HCT116 (cell line): ENCODE data around the gene NUP50. TPM values are rescaled to one million over a fixed set of nuclear protein-coding genes. Genes with fewer than 3 reads are reported as not detected.

Source experiments
- ATAC-seq: fragments of 200-7000 bp; cut with Tn5 transposase; 2 replicates; pipeline ENCODE4 v1.9.1; 2020; ENCODE audit warnings: mild to moderate bottlenecking, moderate library complexity
- BruUV-seq: library from RNA; stranded (reverse); fragments of 400-500 nt; replicated peaks from 2 replicates; lab custom pipeline; 2021; lab: Mats Ljungman, UMichigan
- CTCF ChIA-PET: fragments of 300-600 bp; sonication (Branson Sonifier 250); formaldehyde crosslinking; loops from one replicate; lab custom pipeline; 2021; ENCODE audit warnings: antibody characterized with exemption; lab: Charles Lee
- POLR2A ChIA-PET: fragments of 300-600, 350-600 bp; sonication (Branson Sonifier 250); formaldehyde crosslinking; loops from one replicate; lab custom pipeline; 2021; ENCODE audit warnings: antibody characterized with exemption; lab: Charles Lee
- RAD21 ChIA-PET, 2 experiments: fragments of 300-600 bp; sonication (Branson Sonifier 250); formaldehyde crosslinking; loops; one replicate each; lab custom pipeline; 2023; ENCODE audit warnings: low total read pairs in 2 of 2; ENCODE audit not compliant: uncharacterized antibody in 2 of 2, unreplicated experiment in 2 of 2, low non-redundant PET in 1 of 2; lab: Charles Lee
- DNase-seq: peaks from one replicate; pipeline ENCODE4 v3.0.0-alpha.2; 2010; ENCODE audit warnings: low read depth, low spot score
- H2AFZ ChIP-seq: fragments of 200-600 bp; shearing (Covaris generic), sonication (generic); 2 replicates; pipeline ENCODE4 v1.6.1; 2017; ENCODE audit warnings: low read depth, mixed run types, mixed read lengths, antibody characterized with exemption, low read length; ENCODE audit not compliant: poor library complexity, severe bottlenecking
- H3K27ac ChIP-seq: 2 replicates; pipeline ENCODE4 v1.5.1; 2012; ENCODE audit warnings: low read depth, low read length
- H3K27me3 ChIP-seq: fragments of 200-600 bp; sonication (generic); 2 replicates; pipeline ENCODE4 v1.6.1; 2016; ENCODE audit warnings: mixed run types, low read length, mixed read lengths; ENCODE audit not compliant: insufficient read depth
- H3K36me3 ChIP-seq, 2 experiments: fragments of 200-500 bp in 1 of 2; fragments of 200-600 bp in 1 of 2; sonication (Bioruptor generic) in 1 of 2; sonication (generic) in 1 of 2; 2 replicates each; pipeline versions ENCODE4 v1.5.1 to v1.6.1; 2014 to 2016; ENCODE audit warnings: low read length in 2 of 2, inconsistent platforms in 1 of 2, mixed read lengths in 1 of 2, mixed run types in 1 of 2; ENCODE audit not compliant: insufficient read depth in 2 of 2, control insufficient read depth in 1 of 2
- H3K4me1 ChIP-seq, 2 experiments: fragments of 200-600 bp in 1 of 2; sonication (generic) in 1 of 2; 2 replicates each; pipeline versions ENCODE4 v1.5.1 to v1.6.1; 2012 to 2017; ENCODE audit warnings: low read length in 2 of 2, inconsistent platforms in 1 of 2, mild to moderate bottlenecking in 1 of 2, mixed read lengths in 1 of 2, mixed run types in 1 of 2, moderate library complexity in 1 of 2; ENCODE audit not compliant: insufficient read depth in 2 of 2, control insufficient read depth in 1 of 2
- H3K4me2 ChIP-seq: fragments of 200-600 bp; sonication (generic); 2 replicates; pipeline ENCODE4 v1.6.1; 2017; ENCODE audit warnings: mixed run types, low read length, mixed read lengths
- H3K4me3 ChIP-seq, 2 experiments: fragments of 200-600 bp in 1 of 2; sonication (generic) in 1 of 2; replicated peaks in 1 of 2; 2 replicates each; pipeline ENCODE4 v1.5.1; 2011 to 2016; ENCODE audit warnings: low read length in 2 of 2, control low read depth in 1 of 2, low read depth in 1 of 2, mild to moderate bottlenecking in 1 of 2, mixed read lengths in 1 of 2, mixed run types in 1 of 2
- H3K79me2 ChIP-seq: fragments of 200-600 bp; sonication (generic); 2 replicates; pipeline ENCODE4 v1.6.1; 2017; ENCODE audit warnings: mild to moderate bottlenecking, mixed run types, low read length, moderate library complexity, mixed read lengths; ENCODE audit not compliant: insufficient read depth
- H3K9ac ChIP-seq: fragments of 200-600 bp; sonication (generic); 2 replicates; pipeline ENCODE4 v1.6.1; 2016; ENCODE audit warnings: low read length, mixed read lengths
- H3K9me2 ChIP-seq: fragments of 200-600 bp; sonication (generic), shearing (Covaris generic); 2 replicates; pipeline ENCODE4 v1.6.1; 2017; ENCODE audit warnings: mixed run types, mild to moderate bottlenecking, moderate library complexity; ENCODE audit not compliant: insufficient read depth
- H3K9me3 ChIP-seq, 2 experiments: fragments of 200-500 bp in 1 of 2; fragments of 200-600 bp in 1 of 2; sonication (Bioruptor generic) in 1 of 2; sonication (generic) in 1 of 2; 2 replicates each; pipeline ENCODE4 v1.6.1; 2014 to 2017; ENCODE audit warnings: low read length in 2 of 2, mixed read lengths in 2 of 2, inconsistent platforms in 1 of 2, low read depth in 1 of 2, mild to moderate bottlenecking in 1 of 2, mixed run types in 1 of 2, moderate library complexity in 1 of 2; ENCODE audit not compliant: control insufficient read depth in 1 of 2, insufficient read depth in 1 of 2
- H4K20me1 ChIP-seq: fragments of 200-600 bp; sonication (generic), shearing (Covaris generic); 2 replicates; pipeline ENCODE4 v1.6.1; 2017; ENCODE audit warnings: mixed run types, mild to moderate bottlenecking, moderate library complexity; ENCODE audit not compliant: insufficient read depth
- CBX3 ChIP-seq: IDR thresholded peaks from 2 replicates; pipeline ENCODE4 v1.6.1; 2012; ENCODE audit warnings: low read depth
- EGR1 ChIP-seq: IDR thresholded peaks from 2 replicates; pipeline ENCODE4 v1.6.1; 2012; ENCODE audit warnings: low read depth
- ELF1 ChIP-seq: IDR thresholded peaks from 2 replicates; pipeline ENCODE4 v1.6.1; 2012; ENCODE audit warnings: low read depth, borderline replicate concordance
- EZH2 ChIP-seq: fragments of 200-600 bp; sonication (generic); IDR thresholded peaks from 2 replicates; pipeline ENCODE4 v1.6.1; 2017; ENCODE audit warnings: antibody characterized with exemption, mixed run types
- EZH2phosphoT487 ChIP-seq: fragments of 200-600 bp; IDR thresholded peaks from 2 replicates; pipeline ENCODE4 v1.6.1; 2018; ENCODE audit warnings: antibody characterized with exemption, borderline replicate concordance
- RAD21 ChIP-seq: IDR thresholded peaks from 2 replicates; pipeline ENCODE4 v1.6.1; 2012; ENCODE audit warnings: low read depth, mild to moderate bottlenecking
- SP1 ChIP-seq: IDR thresholded peaks from 2 replicates; pipeline ENCODE4 v1.6.1; 2012; ENCODE audit warnings: low read depth
- YY1 ChIP-seq: IDR thresholded peaks from 2 replicates; pipeline ENCODE4 v1.6.1; 2011; ENCODE audit warnings: low read length, low read depth, moderate library complexity, mild to moderate bottlenecking; ENCODE audit not compliant: insufficient replicate concordance; ENCODE audit errors: extremely low read depth
- ZBTB33 ChIP-seq: IDR thresholded peaks from 2 replicates; pipeline ENCODE4 v1.6.1; 2011; ENCODE audit warnings: mild to moderate bottlenecking, low read length, moderate library complexity; ENCODE audit not compliant: insufficient replicate concordance; ENCODE audit errors: extremely low read depth
- ZNF274 ChIP-seq: fragments of 200-500 bp; sonication (Bioruptor generic); IDR thresholded peaks from 2 replicates; pipeline ENCODE4 v1.6.1; 2014; ENCODE audit warnings: mild to moderate bottlenecking, low read depth, low read length, inconsistent platforms
- intact Hi-C: fragments of 100-400 bp; cut with micrococcal nuclease; formaldehyde crosslinking; loops from 2 replicates; pipeline ENCODE4 v1.10.0; 2022
- total RNA-seq: library from RNA; stranded (reverse); gene quantifications from one replicate; pipeline ENCODE4 v1.2.1, GENCODE V29; 2021; ENCODE audit not compliant: unreplicated experiment
- TF ChIP-seq, protein P1 (sequence below): IDR thresholded peaks from 2 replicates; pipeline ENCODE4 v1.6.1; 2012

NUP50 gene
- total RNA-seq, 1 experiment from 2014 or later = 102 TPM

DNA sequence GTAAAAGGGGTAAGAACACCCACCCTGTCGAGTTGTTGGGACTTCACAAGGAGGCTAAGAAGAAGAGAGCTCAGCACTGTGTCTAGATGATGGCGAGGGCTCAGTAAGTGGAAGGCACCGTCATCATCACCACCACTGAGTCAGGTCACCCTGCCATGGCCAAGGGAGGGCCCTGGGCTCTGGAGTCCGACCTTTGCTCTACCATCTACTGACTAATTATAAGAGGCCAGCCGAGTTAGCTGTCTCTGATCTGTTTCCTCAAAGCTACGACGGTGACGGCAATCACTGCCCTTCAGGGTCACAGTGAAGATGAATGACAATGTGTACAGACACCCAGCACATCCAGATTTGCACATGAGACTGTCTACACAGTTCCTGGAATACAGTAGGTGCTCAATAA is 47.7 kb downstream of the NUP50 start:
- ATAC-seq (no peak), DNase-seq (no peak)
- Histone ChIP-seq H3K27me3 (no peaks in the 10 kb centered on the region), H4K20me1 (no peaks in the 10 kb centered on the region), H3K9me2 (no peaks in the 10 kb centered on the region), H3K9me3 (no peaks in the 10 kb centered on the region), H3K4me3 (no peak overlapping the region), H3K4me2 (no peak overlapping the region), H3K9ac (no peak overlapping the region), H3K36me3 (peaks cover 0 to 3% of the 10 kb centered on the region in 2 experiments; a peak in 1 of 4 replicates), H3K27ac (no peak overlapping the region), H3K79me2 (peaks cover 12% of the 10 kb centered on the region; the same call in 1 of the 2 replicates), H3K4me1 (no peaks in the 10 kb centered on the region), H2AFZ (no peak overlapping the region)
- intact Hi-C loops = no loop called here
- ChIA-PET CTCF (no interaction called here), RAD21 (no interaction called here), POLR2A (no interaction called here)
- TF ChIP-seq ZBTB33 (no peak), RAD21 (no peak), YY1 (no peak), SP1 (no peak), ZNF274 (no peak), CBX3 (no peak), EZH2 (no peak), EZH2phosphoT487 (no peak), EGR1 (no peak), ELF1 (no peak)
- TF ChIP-seq, protein P1, sequence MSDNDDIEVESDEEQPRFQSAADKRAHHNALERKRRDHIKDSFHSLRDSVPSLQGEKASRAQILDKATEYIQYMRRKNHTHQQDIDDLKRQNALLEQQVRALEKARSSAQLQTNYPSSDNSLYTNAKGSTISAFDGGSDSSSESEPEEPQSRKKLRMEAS = no peak
- BruUV-seq = no TSS peak
